B cell (primary cell): ENCODE results near the gene PHF20. TPM values are rescaled to one million over a fixed set of nuclear protein-coding genes. Genes with fewer than 3 reads are reported as not detected.

Source experiments
- ATAC-seq: fragments of 200-7000 bp; cut with Tn5 transposase; one replicate; pipeline ENCODE4 v1.10.0; 2021; ENCODE audit warnings: low read depth, mild to moderate bottlenecking, moderate number of reproducible peaks, moderate library complexity
- CTCF ChIA-PET: fragments of 350-600 bp; sonication (Branson Sonifier 250); formaldehyde crosslinking; loops from one replicate; lab custom pipeline; 2021; ENCODE audit warnings: antibody characterized with exemption, inconsistent platforms; lab: Charles Lee
- POLR2A ChIA-PET: fragments of 350-600 bp; sonication (Branson Sonifier 250); formaldehyde crosslinking; loops from one replicate; lab custom pipeline; 2021; ENCODE audit warnings: antibody characterized with exemption; lab: Charles Lee
- DNase-seq: peaks from one replicate; pipeline ENCODE4 v3.0.0; 2013
- H2AFZ ChIP-seq: 2 replicates; pipeline ENCODE4 v1.6.1; 2012; ENCODE audit warnings: mild to moderate bottlenecking, low read depth, low read length; ENCODE audit not compliant: insufficient read depth, poor library complexity, severe bottlenecking
- H3K27ac ChIP-seq, 2 donors: 1 replicate in 1 of 2; 2 replicates in 1 of 2; pipeline ENCODE4 v1.5.1; 2012 to 2013; ENCODE audit warnings: low read length in 2 of 2, mild to moderate bottlenecking in 2 of 2, moderate library complexity in 1 of 2
- H3K27me3 ChIP-seq, 4 experiments: fragments of 200-600 bp in 1 of 4; sonication (generic) in 1 of 4; replicated peaks in 1 of 4; 1 replicate in 2 of 4; 2 replicates in 2 of 4; pipeline versions ENCODE4 v1.6.1 to v1.7.0; 2013 to 2016; ENCODE audit warnings: low read length in 3 of 4, mild to moderate bottlenecking in 2 of 4, mixed read lengths in 1 of 4, moderate library complexity in 1 of 4; ENCODE audit not compliant: insufficient read depth in 4 of 4, control insufficient read depth in 3 of 4; ENCODE audit errors: control extremely low read depth in 1 of 4
- H3K36me3 ChIP-seq, 2 experiments: replicated peaks in 1 of 2; 1 replicate in 1 of 2; 2 replicates in 1 of 2; pipeline versions ENCODE4 v1.6.1 to v1.7.1; 2013; ENCODE audit warnings: low read length in 1 of 2; ENCODE audit not compliant: insufficient read depth in 2 of 2, control insufficient read depth in 1 of 2; ENCODE audit errors: control extremely low read depth in 1 of 2, extremely low read depth in 1 of 2
- H3K4me1 ChIP-seq, 2 donors: fragments of 200-600 bp in 1 of 2; sonication (generic) in 1 of 2; 1 replicate in 1 of 2; 2 replicates in 1 of 2; pipeline versions ENCODE4 v1.5.1 to v1.6.1; 2013 to 2017; ENCODE audit warnings: low read length in 2 of 2; ENCODE audit not compliant: control insufficient read depth in 2 of 2, insufficient read depth in 2 of 2
- H3K4me2 ChIP-seq: replicated peaks from 2 replicates; pipeline ENCODE3; 2012; ENCODE audit warnings: mild to moderate bottlenecking, low read depth, low read length; ENCODE audit not compliant: poor library complexity, severe bottlenecking
- H3K4me3 ChIP-seq, 5 experiments: fragments of 200-600 bp in 1 of 5; sonication (generic) in 1 of 5; 1 replicate in 3 of 5; 2 replicates in 2 of 5; pipeline versions ENCODE4 v1.5.1 to v1.7.0; 2011 to 2016; ENCODE audit warnings: low read length in 4 of 5, mild to moderate bottlenecking in 4 of 5, low read depth in 2 of 5, control low read depth in 1 of 5, moderate library complexity in 1 of 5; ENCODE audit not compliant: insufficient read depth in 1 of 5; ENCODE audit errors: control extremely low read depth in 1 of 5, extremely low read depth in 1 of 5
- H3K79me2 ChIP-seq: fragments of 200-600 bp; sonication (generic); one replicate; pipeline ENCODE4 v1.6.0; 2016; ENCODE audit warnings: low read length; ENCODE audit not compliant: control insufficient read depth, insufficient read depth
- H3K9ac ChIP-seq: fragments of 200-600 bp; sonication (generic); 2 replicates; pipeline ENCODE4 v1.6.1; 2017; ENCODE audit warnings: mild to moderate bottlenecking, low read length, moderate library complexity
- H3K9me3 ChIP-seq, 3 donors: one replicate each; pipeline versions ENCODE4 v1.6.1 to v1.7.1; 2013; ENCODE audit warnings: low read length in 2 of 3; ENCODE audit not compliant: control insufficient read depth in 2 of 3, insufficient read depth in 1 of 3; ENCODE audit errors: control extremely low read depth in 1 of 3
- H4K20me1 ChIP-seq: 2 replicates; pipeline ENCODE4 v1.6.0; 2012; ENCODE audit warnings: mild to moderate bottlenecking, low read length; ENCODE audit not compliant: insufficient read depth, control insufficient read depth, poor library complexity, severe bottlenecking
- H3K27ac Mint-ChIP-seq: one replicate; pipeline ENCODE4 v1.8.0; 2021; ENCODE audit warnings: mixed read lengths
- H3K27me3 Mint-ChIP-seq: one replicate; pipeline ENCODE4 v1.8.0; 2021; ENCODE audit warnings: mixed read lengths
- H3K4me1 Mint-ChIP-seq: one replicate; pipeline ENCODE4 v1.8.0; 2021; ENCODE audit warnings: mixed read lengths
- H3K4me3 Mint-ChIP-seq: one replicate; pipeline ENCODE4 v1.8.0; 2021; ENCODE audit warnings: mixed read lengths
- H3K9me3 Mint-ChIP-seq: one replicate; pipeline ENCODE4 v1.8.0; 2022; ENCODE audit warnings: mixed read lengths; ENCODE audit not compliant: insufficient read depth
- CTCF ChIP-seq: fragments of 200-600 bp; IDR thresholded peaks from one replicate; pipeline ENCODE4 v1.8.0; 2022; ENCODE audit warnings: antibody characterized with exemption, mild to moderate bottlenecking
- EZH2 ChIP-seq: IDR thresholded peaks from 2 replicates; pipeline ENCODE4 v1.6.1; 2012; ENCODE audit warnings: borderline replicate concordance, low read depth, mild to moderate bottlenecking, moderate library complexity, low read length; ENCODE audit not compliant: insufficient read depth, poor library complexity, severe bottlenecking
- WGBS: methylation state at CpG from one replicate; pipeline ENCODE4 v1.1.5; 2013; ENCODE audit warnings: missing lambda C conversion rate; ENCODE audit not compliant: insufficient coverage; 5-methylcytosine and 5-hydroxymethylcytosine counted together
- intact Hi-C: fragments of 100-400 bp; cut with micrococcal nuclease; formaldehyde crosslinking; loops from one replicate; pipeline ENCODE4 v1.10.0; 2022
- polyA plus RNA-seq: library from polyadenylated mRNA; depleted of rRNA; stranded (reverse); fragments of >200 nt; gene quantifications from 2 replicates; pipeline ENCODE4 v1.2.3, GENCODE V29; 2012
- total RNA-seq, 2 donors: library from RNA; stranded (reverse); fragments of 120-200 nt in 1 of 2; gene quantifications; 1 replicate in 1 of 2; 2 replicates in 1 of 2; pipeline versions ENCODE4 v1.2.3 to v1.2.4, GENCODE V29; 2013 to 2022

Gene PHF20
- total and polyA plus RNA-seq, 2 donors (not counting 1 experiment from before 2014, with no cell fraction given), result 53.6 to 92.3 TPM

- H3K4me1 Mint-ChIP-seq, result peaks cover 12% of the 10 kb centered on the region
- H3K27me3 Mint-ChIP-seq, result no peaks in the 10 kb centered on the region
- no peaks in the 10 kb centered on the region for H3K4me1 ChIP-seq
- H3K27ac Mint-ChIP-seq, result no peak overlapping the region
- WGBS, result 80% methylated on average over 1 of the region's 2 CpGs
- POLR2A ChIA-PET, result no interaction called here
- no peak overlapping the region for H3K4me3 ChIP-seq
- peaks cover 95% of the 10 kb centered on the region for H3K79me2 ChIP-seq
- no peak overlapping the region for H3K4me3 Mint-ChIP-seq
- H3K9ac ChIP-seq, result no peak overlapping the region
- no peak for TF ChIP-seq EZH2
- no peak for TF ChIP-seq CTCF
- H3K4me2 ChIP-seq, result no peak overlapping the region
- no peaks in the 10 kb centered on the region for H3K27me3 ChIP-seq
- no peaks in the 10 kb centered on the region for H3K9me3 ChIP-seq
- ATAC-seq, result no peak
- DNase-seq, result no peak
- peaks cover 0 to 21% of the 10 kb centered on the region in 2 experiments for H3K36me3 ChIP-seq
- CTCF ChIA-PET, result no interaction called here
- intact Hi-C loops, result no loop called here
- no peaks in the 10 kb centered on the region for H3K9me3 Mint-ChIP-seq
- H4K20me1 ChIP-seq, result peaks cover 33% of the 10 kb centered on the region
- no peak overlapping the region for H2AFZ ChIP-seq
- no peak overlapping the region for H3K27ac ChIP-seq
Measured at GRCh38 chr20:35823937-35824336, 52.1 kb downstream of the PHF20 start.

- no peak for ATAC-seq
- H3K27ac ChIP-seq, result no peak overlapping the region
- Mint-ChIP-seq H3K27me3 (no peaks in the 10 kb centered on the region), H3K4me3 (no peak overlapping the region), H3K27ac (no peak overlapping the region), H3K9me3 (no peaks in the 10 kb centered on the region), H3K4me1 (peaks cover 6% of the 10 kb centered on the region)
- TF ChIP-seq CTCF, result no peak
- no peak overlapping the region for H2AFZ ChIP-seq
- peaks cover 0 to 7% (median 0%) of the 10 kb centered on the region in 3 donors for H3K9me3 ChIP-seq
- H4K20me1 ChIP-seq, result peaks cover 37% of the 10 kb centered on the region
- H3K4me3 ChIP-seq, result no peak overlapping the region
- H3K4me1 ChIP-seq, result no peaks in the 10 kb centered on the region
- H3K36me3 ChIP-seq, result peaks cover 0 to 20% of the 10 kb centered on the region in 2 experiments
- intact Hi-C loops, result no loop called here
- H3K4me2 ChIP-seq, result no peak overlapping the region
- no peak overlapping the region for H3K9ac ChIP-seq
- POLR2A ChIA-PET, result no interaction called here
- H3K27me3 ChIP-seq, result no peaks in the 10 kb centered on the region
- CTCF ChIA-PET, result no interaction called here
- no peak for DNase-seq
- 100% methylated on average over 1 of the region's 1 CpG for WGBS
- H3K79me2 ChIP-seq, result peaks cover 94% of the 10 kb centered on the region
Measured at GRCh38 chr20:35826397-35826998, 54.7 kb downstream of the PHF20 start.
